ENCODE results near the gene NSUN7. TPM values are rescaled to one million over a fixed set of nuclear protein-coding genes. Genes with fewer than 3 reads are reported as not detected.

Gene NSUN7
- total RNA-seq, 1 experiment from 2014 or later: 7.7 TPM

GRCh38 chr4:40828661-40829060, 78.9 kb downstream of the NSUN7 start:
- intact Hi-C loops (cut with micrococcal nuclease; ENCODE audit: unreplicated experiment): no loop called here
- no peak for DNase-seq
- no TSS peak for BruUV-seq (replicated peaks)
- CTCF ChIA-PET: no interaction called here
- Mint-ChIP-seq H3K4me3 (ENCODE audit: low read depth, unreplicated experiment) (no peak overlapping the region), H3K36me3 (ENCODE audit: insufficient read depth, unreplicated experiment) (no peaks in the 10 kb centered on the region), H3K27ac (ENCODE audit: unreplicated experiment) (no peak overlapping the region), H3K27me3 (ENCODE audit: unreplicated experiment) (no peaks in the 10 kb centered on the region), H3K9me3 (ENCODE audit: low read depth, unreplicated experiment) (no peaks in the 10 kb centered on the region), H3K4me1 (ENCODE audit: low read depth, unreplicated experiment) (no peaks in the 10 kb centered on the region)
- TF ChIP-seq, protein P1, sequence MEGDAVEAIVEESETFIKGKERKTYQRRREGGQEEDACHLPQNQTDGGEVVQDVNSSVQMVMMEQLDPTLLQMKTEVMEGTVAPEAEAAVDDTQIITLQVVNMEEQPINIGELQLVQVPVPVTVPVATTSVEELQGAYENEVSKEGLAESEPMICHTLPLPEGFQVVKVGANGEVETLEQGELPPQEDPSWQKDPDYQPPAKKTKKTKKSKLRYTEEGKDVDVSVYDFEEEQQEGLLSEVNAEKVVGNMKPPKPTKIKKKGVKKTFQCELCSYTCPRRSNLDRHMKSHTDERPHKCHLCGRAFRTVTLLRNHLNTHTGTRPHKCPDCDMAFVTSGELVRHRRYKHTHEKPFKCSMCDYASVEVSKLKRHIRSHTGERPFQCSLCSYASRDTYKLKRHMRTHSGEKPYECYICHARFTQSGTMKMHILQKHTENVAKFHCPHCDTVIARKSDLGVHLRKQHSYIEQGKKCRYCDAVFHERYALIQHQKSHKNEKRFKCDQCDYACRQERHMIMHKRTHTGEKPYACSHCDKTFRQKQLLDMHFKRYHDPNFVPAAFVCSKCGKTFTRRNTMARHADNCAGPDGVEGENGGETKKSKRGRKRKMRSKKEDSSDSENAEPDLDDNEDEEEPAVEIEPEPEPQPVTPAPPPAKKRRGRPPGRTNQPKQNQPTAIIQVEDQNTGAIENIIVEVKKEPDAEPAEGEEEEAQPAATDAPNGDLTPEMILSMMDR (IDR thresholded peaks at IDR 0.05; ENCODE audit: unreplicated experiment): no peak

GRCh38 chr4:40829586-40829985, 79.8 kb downstream of the NSUN7 start:
- DNase-seq: no peak
- no peaks in the 10 kb centered on the region for H3K36me3 Mint-ChIP-seq (ENCODE audit: insufficient read depth, unreplicated experiment)
- TF ChIP-seq, protein P1 (IDR thresholded peaks at IDR 0.05; ENCODE audit: unreplicated experiment): no peak
- CTCF ChIA-PET: no interaction called here
- BruUV-seq (replicated peaks): no TSS peak
- no peaks in the 10 kb centered on the region for H3K27me3 Mint-ChIP-seq (ENCODE audit: unreplicated experiment)
- no peaks in the 10 kb centered on the region for H3K9me3 Mint-ChIP-seq (ENCODE audit: low read depth, unreplicated experiment)
- intact Hi-C loops (cut with micrococcal nuclease; ENCODE audit: unreplicated experiment): no loop called here
- no peak overlapping the region for H3K27ac Mint-ChIP-seq (ENCODE audit: unreplicated experiment)
- H3K4me3 Mint-ChIP-seq (ENCODE audit: low read depth, unreplicated experiment): no peak overlapping the region
- no peaks in the 10 kb centered on the region for H3K4me1 Mint-ChIP-seq (ENCODE audit: low read depth, unreplicated experiment)

GRCh38 chr4:40831146-40831907, 81.6 kb downstream of the NSUN7 start:
- intact Hi-C loops (cut with micrococcal nuclease; ENCODE audit: unreplicated experiment): no loop called here
- H3K27ac Mint-ChIP-seq (ENCODE audit: unreplicated experiment): no peak overlapping the region
- no peak for DNase-seq
- CTCF ChIA-PET: no interaction called here
- TF ChIP-seq, protein P1 (IDR thresholded peaks at IDR 0.05; ENCODE audit: unreplicated experiment): no peak
- no peaks in the 10 kb centered on the region for H3K27me3 Mint-ChIP-seq (ENCODE audit: unreplicated experiment)
- BruUV-seq (replicated peaks): no TSS peak
- no peaks in the 10 kb centered on the region for H3K9me3 Mint-ChIP-seq (ENCODE audit: low read depth, unreplicated experiment)
- no peaks in the 10 kb centered on the region for H3K4me1 Mint-ChIP-seq (ENCODE audit: low read depth, unreplicated experiment)
- no peaks in the 10 kb centered on the region for H3K36me3 Mint-ChIP-seq (ENCODE audit: insufficient read depth, unreplicated experiment)
- H3K4me3 Mint-ChIP-seq (ENCODE audit: low read depth, unreplicated experiment): no peak overlapping the region

- H3K9me3 Mint-ChIP-seq (ENCODE audit: low read depth, unreplicated experiment): no peaks in the 10 kb centered on the region
- no peaks in the 10 kb centered on the region for H3K27me3 Mint-ChIP-seq (ENCODE audit: unreplicated experiment)
- no peaks in the 10 kb centered on the region for H3K36me3 Mint-ChIP-seq (ENCODE audit: insufficient read depth, unreplicated experiment)
- CTCF ChIA-PET: interaction anchor here (0.8 kb wide), 1 partner anchor 9 kb away, joined by 3 read pairs; no protein-coding TSS in a partner anchor
- DNase-seq: no peak
- no peaks in the 10 kb centered on the region for H3K4me1 Mint-ChIP-seq (ENCODE audit: low read depth, unreplicated experiment)
- intact Hi-C loops (cut with micrococcal nuclease; ENCODE audit: unreplicated experiment): no loop called here
- TF ChIP-seq, protein P1 (IDR thresholded peaks at IDR 0.05; ENCODE audit: unreplicated experiment): no peak
- H3K4me3 Mint-ChIP-seq (ENCODE audit: low read depth, unreplicated experiment): no peak overlapping the region
- no TSS peak for BruUV-seq (replicated peaks)
- no peak overlapping the region for H3K27ac Mint-ChIP-seq (ENCODE audit: unreplicated experiment)
Measured at GRCh38 chr4:40832175-40832574, 82.4 kb downstream of the NSUN7 start.
